Measurements from ENCODE around the gene NOSTRIN.
A peak's percentile ranks its signal among the peaks of the same experiment; 100 is the strongest.

NOSTRIN gene

GRCh38 chr2:168835969-168836368, 33.5 kb downstream of the NOSTRIN start:
- TF ChIP-seq ZNF121 (tag by site-specific recombination; IDR thresholded peaks at IDR 0.05) (no peak), ZNF391 (tag by site-specific recombination; IDR thresholded peaks at IDR 0.05; ENCODE audit: borderline replicate concordance, low read depth) (no peak), ZNF776 (tag by site-specific recombination; IDR thresholded peaks at IDR 0.05; ENCODE audit: borderline replicate concordance) (no peak), ZNF571 (tag by site-specific recombination; IDR thresholded peaks at IDR 0.05) (no peak)
- ChIA-PET POLR2A (no interaction called here), CTCF (interaction anchor here (0.7 kb wide), 1 partner anchor 487 kb away, joined by 3 read pairs; no protein-coding TSS in a partner anchor)
- Histone ChIP-seq H3K4me3 (ENCODE audit: low read depth, low read length) (no peak overlapping the region), H3K4me1 (ENCODE audit: control insufficient read depth, insufficient read depth, low read length) (no peaks in the 10 kb centered on the region), H3K27ac (ENCODE audit: extremely low read depth, low read depth, low read length) (no peak overlapping the region), H3K9me3 (ENCODE audit: control insufficient read depth, insufficient read depth, low read depth, low read length) (no peaks in the 10 kb centered on the region), H3K36me3 (ENCODE audit: control insufficient read depth in 2 of 2, insufficient read depth in 1 of 2, low read length in 2 of 2) (peaks cover 0 to 7% of the 10 kb centered on the region in 2 experiments; a peak in 1 of 3 replicates)

GRCh38 chr2:168841445-168841844, 39.0 kb downstream of the NOSTRIN start:
- Histone ChIP-seq H3K4me3 (ENCODE audit: low read depth, low read length) (no peak overlapping the region), H3K27ac (ENCODE audit: extremely low read depth, low read depth, low read length) (no peak overlapping the region), H3K36me3 (ENCODE audit: control insufficient read depth in 2 of 2, insufficient read depth in 1 of 2, low read length in 2 of 2) (no peaks in the 10 kb centered on the region), H3K9me3 (ENCODE audit: control insufficient read depth, insufficient read depth, low read depth, low read length) (no peaks in the 10 kb centered on the region), H3K4me1 (ENCODE audit: control insufficient read depth, insufficient read depth, low read length) (no peaks in the 10 kb centered on the region)
- CTCF ChIA-PET: interaction anchor here (0.7 kb wide), 1 partner anchor 47 kb away, joined by 3 read pairs; no protein-coding TSS in a partner anchor
- no peak for TF ChIP-seq ZNF214 (tag by site-specific recombination; IDR thresholded peaks at IDR 0.05; ENCODE audit: borderline replicate concordance)
- no peak for TF ChIP-seq KLF1 (tag by site-specific recombination; IDR thresholded peaks at IDR 0.05)
- TF ChIP-seq ZNF341 (tag by site-specific recombination; IDR thresholded peaks at IDR 0.05; ENCODE audit: low read depth): no peak
- no peak for TF ChIP-seq ZNF37A (tag by site-specific recombination; IDR thresholded peaks at IDR 0.05)
- POLR2A ChIA-PET: no interaction called here

GRCh38 chr2:168843253-168843652, 40.8 kb downstream of the NOSTRIN start:
- H3K9me3 ChIP-seq (ENCODE audit: control insufficient read depth, insufficient read depth, low read depth, low read length): no peaks in the 10 kb centered on the region
- no peak for TF ChIP-seq PRDM4 (tag by site-specific recombination; IDR thresholded peaks at IDR 0.05)
- H3K4me3 ChIP-seq (ENCODE audit: low read depth, low read length): no peak overlapping the region
- POLR2A ChIA-PET: no interaction called here
- no peaks in the 10 kb centered on the region for H3K36me3 ChIP-seq (ENCODE audit: control insufficient read depth in 2 of 2, insufficient read depth in 1 of 2, low read length in 2 of 2)
- no peaks in the 10 kb centered on the region for H3K4me1 ChIP-seq (ENCODE audit: control insufficient read depth, insufficient read depth, low read length)
- CTCF ChIA-PET: no interaction called here
- H3K27ac ChIP-seq (ENCODE audit: extremely low read depth, low read depth, low read length): no peak overlapping the region

- ChIA-PET CTCF (interaction anchor here (0.6 kb wide), 1 partner anchor 238 kb away, joined by 4 read pairs; no protein-coding TSS in a partner anchor), POLR2A (no interaction called here)
- Histone ChIP-seq H3K9me3 (ENCODE audit: control insufficient read depth, insufficient read depth, low read depth, low read length) (no peaks in the 10 kb centered on the region), H3K36me3 (ENCODE audit: control insufficient read depth in 2 of 2, insufficient read depth in 1 of 2, low read length in 2 of 2) (peaks cover 0 to 21% of the 10 kb centered on the region in 2 experiments; a peak in 1 of 3 replicates), H3K4me1 (ENCODE audit: control insufficient read depth, insufficient read depth, low read length) (peaks cover 5% of the 10 kb centered on the region; the same call in 1 of the 2 replicates), H3K27ac (ENCODE audit: extremely low read depth, low read depth, low read length) (no peak overlapping the region), H3K4me3 (ENCODE audit: low read depth, low read length) (no peak overlapping the region)
- TF ChIP-seq ZNF529 (tag by site-specific recombination; IDR thresholded peaks at IDR 0.05; ENCODE audit: insufficient replicate concordance) (no peak), KLF10 (tag by site-specific recombination; IDR thresholded peaks at IDR 0.05) (peak; percentile 86), ZNF211 (tag by site-specific recombination; IDR thresholded peaks at IDR 0.05; ENCODE audit: low read depth) (0 out of 2 replicates have a peak, but pooled peaks have one; percentile 21)
Observed at GRCh38 chr2:168848225-168848624, 45.8 kb downstream of the NOSTRIN start.

- ChIA-PET POLR2A (interaction anchor here (0.7 kb wide), 1 partner anchor 774 kb away, joined by 4 read pairs; no protein-coding TSS in a partner anchor), CTCF (interaction anchor here (0.7 to 1.0 kb wide), 3 partner anchors 9 to 77 kb away, joined by 3 to 6 read pairs (median 4); no protein-coding TSS in a partner anchor)
- peaks cover 5% of the 10 kb centered on the region; the same call in 1 of the 2 replicates for H3K4me1 ChIP-seq (ENCODE audit: control insufficient read depth, insufficient read depth, low read length)
- no peak overlapping the region for H3K27ac ChIP-seq (ENCODE audit: extremely low read depth, low read depth, low read length)
- no peak overlapping the region for H3K4me3 ChIP-seq (ENCODE audit: low read depth, low read length)
- H3K36me3 ChIP-seq (ENCODE audit: control insufficient read depth in 2 of 2, insufficient read depth in 1 of 2, low read length in 2 of 2): peaks cover 0 to 29% of the 10 kb centered on the region in 2 experiments; a peak in 1 of 3 replicates
- no peaks in the 10 kb centered on the region for H3K9me3 ChIP-seq (ENCODE audit: control insufficient read depth, insufficient read depth, low read depth, low read length)
- TF ChIP-seq ZNF521 (tag by site-specific recombination; IDR thresholded peaks at IDR 0.05) (no peak), ZNF585B (tag by site-specific recombination; IDR thresholded peaks at IDR 0.05) (no peak), ZNF280D (tag by site-specific recombination; IDR thresholded peaks at IDR 0.05) (no peak), ZNF157 (tag by site-specific recombination; IDR thresholded peaks at IDR 0.05) (no peak), ZNF639 (tag by site-specific recombination; IDR thresholded peaks at IDR 0.05) (no peak), ZNF423 (tag by site-specific recombination; IDR thresholded peaks at IDR 0.05) (no peak)
Observed at GRCh38 chr2:168849610-168850009, 47.2 kb downstream of the NOSTRIN start.

All from HEK293 (cell line).